NCI-H2227 (cell line): ENCODE data around the gene STK11IP.
"Not testable (repeated sequence)": the region's sequence is repeated elsewhere in the genome, so short reads cannot be mapped to it uniquely, and the experiment has no call there.

Experiments used
- DNase-seq: peaks from one replicate; lab custom pipeline; 2025; ENCODE audit not compliant: unreplicated experiment; lab: John Stamatoyannopoulos, UW

The STK11IP gene

DNA sequence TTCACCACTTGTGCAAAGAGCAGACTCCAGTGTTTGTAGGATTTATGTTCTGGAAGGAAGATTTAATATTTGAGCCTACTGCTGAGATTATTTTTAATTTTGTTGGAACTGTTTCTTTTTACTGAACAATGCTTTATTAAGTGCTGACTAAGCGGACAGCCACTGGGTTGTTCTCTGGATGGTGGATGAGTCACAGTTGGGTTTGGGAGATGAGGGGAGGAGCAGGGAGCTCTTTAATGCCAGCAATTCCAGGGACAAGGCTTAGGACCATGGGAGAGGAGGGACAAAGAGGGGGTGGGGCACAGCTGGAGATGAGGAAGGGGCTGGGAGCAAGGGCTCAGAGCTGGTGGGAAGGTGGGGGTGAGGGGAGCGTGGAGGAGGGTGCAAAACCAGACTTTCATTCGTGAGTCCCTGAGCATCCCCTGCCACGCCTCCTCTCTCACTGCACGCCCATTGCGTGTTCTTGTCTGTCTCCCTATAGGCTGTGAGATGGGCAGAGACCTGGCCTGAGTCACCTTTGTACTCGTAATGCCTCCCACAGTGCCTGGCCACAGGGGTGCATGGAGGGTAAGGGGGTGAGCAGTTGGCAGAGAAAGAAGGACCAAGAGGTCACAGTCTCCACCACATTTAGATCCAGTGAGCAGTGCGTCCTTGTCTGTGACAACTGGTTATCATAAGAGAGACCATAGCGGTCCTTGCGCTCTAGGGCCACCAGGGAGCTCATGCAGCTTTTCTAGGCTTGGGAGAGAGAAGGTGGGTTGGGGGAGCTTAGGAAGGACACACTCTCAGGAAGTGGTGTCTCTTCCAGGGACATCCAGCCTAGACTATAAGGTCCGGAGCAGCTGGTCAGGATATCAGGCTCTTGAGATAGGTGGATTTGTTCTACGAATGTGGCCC is 48.2 kb downstream of the STK11IP start:
- peak; percentile 48 for DNase-seq

DNA sequence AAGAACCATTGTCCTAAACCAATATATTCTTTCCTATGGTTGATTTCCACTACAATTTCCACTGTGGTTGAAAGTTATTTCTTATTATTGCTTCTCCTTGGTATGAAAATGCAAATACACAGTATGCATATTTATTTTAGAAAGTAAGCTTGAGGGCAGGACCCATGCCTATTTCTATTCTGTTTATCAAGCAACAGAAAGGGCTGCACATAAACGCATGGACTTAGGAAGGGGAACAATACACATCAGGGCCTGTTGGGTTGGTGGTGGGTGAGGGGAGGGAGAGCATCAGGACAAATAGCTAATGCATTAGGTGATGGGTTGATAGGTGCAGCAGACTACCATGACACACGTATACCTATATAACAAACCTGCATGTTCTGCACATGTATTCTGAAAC is 50.5 kb downstream of the STK11IP start:
- no peak for DNase-seq

DNA sequence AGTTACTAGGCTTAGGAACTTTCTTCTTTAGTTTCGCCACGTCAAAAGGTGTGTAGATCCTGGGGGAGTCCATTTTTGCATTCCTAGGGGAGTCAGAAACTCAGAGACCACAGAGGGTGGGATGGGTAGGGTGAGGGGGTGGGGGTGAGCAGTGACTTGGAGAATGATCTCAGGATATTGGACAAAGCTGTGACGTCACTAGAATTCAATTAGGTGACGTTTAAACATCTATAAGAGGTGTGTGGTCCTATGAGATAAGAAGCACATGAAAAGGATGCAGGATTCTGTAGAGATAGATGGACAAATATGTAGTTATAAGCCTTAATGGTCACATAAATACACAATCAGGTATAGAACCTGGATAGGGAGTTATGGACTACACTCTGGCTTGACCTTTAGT is 51.3 kb downstream of the STK11IP start:
- DNase-seq: no peak

DNA sequence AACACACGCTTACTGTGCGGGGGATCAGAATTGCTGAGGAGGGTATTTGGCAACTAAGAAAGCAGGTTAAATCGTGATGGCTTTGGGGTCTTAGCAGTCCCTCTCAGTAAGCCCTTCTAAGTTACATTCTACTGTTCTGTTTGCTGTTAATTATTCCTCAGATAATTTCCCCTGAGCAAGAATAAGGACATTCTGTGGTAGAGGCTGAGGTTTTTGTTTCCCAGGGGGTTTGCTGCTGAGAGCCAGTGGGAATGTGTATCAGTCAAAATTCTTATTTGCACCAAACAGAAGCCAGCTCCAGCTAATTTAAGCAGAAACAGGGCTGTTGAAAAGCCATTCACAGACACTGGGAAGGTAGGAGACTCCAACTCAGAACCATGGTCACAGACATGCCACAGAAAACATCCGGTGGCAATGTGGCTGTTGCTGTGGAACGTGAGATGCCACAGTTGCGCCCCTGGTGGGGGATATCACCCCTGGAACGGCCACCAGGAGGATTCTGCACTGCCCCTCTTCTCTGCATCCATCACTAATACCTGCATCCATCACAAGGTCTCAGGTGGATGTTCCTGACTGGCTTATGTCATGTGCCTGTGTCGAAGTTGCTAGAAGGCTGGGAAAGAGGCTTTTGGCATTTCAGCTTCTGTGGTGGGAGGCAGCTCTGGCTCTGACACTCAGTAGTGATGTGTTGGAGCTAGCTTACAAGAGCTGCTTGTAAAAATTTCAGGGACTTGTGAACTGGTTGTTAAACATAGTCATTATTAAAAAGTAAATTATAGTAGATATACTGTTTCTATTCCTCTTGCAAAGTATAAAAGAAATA is 53.0 kb downstream of the STK11IP start:
- DNase-seq: no peak

DNA sequence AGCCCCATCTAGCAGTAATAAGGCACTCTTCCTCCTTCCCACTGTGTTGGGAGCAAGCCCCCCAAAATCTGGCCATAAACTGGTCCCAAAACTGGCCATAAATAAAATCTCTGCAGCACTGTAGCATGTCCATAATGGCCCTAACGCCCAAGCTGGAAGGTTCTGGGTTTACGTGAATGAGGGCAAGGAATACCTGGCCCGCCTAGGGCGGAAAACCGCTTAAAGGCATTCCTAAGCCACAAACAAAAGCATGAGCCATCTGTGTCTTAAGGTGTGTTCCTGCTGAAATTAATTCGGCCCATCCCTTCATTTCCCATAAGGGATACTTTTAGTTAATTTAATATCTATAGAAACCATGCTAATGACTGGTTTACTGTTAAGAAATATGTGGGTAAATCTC is 54.0 kb downstream of the STK11IP start:
- DNase-seq: not testable (repeated sequence)

DNA sequence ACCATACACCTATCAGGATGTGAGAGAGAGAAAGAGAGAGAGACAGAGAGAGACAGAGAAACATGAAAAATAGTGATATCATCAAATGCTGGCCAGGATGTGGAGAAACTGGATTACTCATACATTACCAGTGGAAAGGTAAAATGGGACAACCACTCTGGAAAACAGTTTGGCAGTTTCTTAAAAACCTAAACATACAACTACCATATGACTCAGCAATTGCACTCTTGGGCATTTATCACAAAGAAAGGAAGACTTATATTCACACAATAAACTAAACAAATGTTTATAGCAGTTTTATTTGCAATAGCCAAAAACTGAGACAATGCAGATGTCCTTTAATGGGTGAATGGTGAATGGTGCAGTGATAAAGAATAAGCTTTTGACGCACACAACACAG is 58.9 kb downstream of the STK11IP start:
- DNase-seq: no peak

DNA sequence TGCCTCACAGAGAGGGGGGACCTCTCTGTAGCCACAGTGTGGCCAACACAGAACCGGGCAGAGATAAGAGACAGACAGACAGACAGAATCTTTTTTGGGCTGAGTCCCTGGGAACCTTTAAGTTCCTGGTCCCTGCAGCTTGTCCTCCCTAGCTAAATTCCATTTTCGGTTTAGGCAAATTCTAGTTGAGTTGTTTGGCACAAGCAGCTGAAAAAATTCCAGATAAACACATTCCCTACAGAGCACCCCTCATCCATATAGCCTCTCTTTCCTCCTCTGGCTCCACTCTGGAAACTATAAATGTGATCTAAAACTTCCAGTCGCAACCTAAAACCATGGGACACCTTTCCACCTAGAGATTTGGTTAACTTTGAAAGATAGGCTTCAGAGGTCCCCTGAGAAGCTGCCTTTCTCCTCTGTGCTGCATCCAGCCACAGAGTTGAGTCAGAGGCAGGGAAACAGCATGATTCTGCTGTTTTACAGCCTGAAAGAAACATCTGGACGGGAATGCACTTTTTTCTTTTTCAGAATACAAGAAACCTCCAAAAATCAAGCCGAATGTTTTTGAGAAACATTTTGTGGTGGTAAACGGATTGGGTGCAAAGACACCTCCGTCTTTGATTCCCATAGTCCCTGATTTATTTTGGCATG is 60.7 kb downstream of the STK11IP start:
- DNase-seq: no peak

DNA sequence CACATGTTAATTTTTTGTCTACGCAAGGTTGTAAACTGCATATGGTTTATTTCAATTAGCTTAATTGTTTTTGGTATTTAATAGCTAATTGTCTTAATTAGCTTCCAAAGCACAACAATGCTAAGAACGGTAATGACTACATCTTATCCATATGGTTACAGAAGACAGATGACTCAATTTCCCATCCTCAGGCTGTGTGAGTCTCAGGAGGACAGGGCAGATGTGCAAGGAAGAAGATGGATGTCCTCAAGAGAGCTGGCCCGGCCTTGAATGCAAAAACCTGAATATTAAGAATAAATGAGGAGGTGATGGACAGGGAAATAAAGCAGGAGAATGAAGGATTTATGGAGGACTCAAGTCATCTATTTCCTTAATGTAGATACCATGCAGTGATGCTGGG is 61.2 kb downstream of the STK11IP start:
- DNase-seq: no peak

DNA sequence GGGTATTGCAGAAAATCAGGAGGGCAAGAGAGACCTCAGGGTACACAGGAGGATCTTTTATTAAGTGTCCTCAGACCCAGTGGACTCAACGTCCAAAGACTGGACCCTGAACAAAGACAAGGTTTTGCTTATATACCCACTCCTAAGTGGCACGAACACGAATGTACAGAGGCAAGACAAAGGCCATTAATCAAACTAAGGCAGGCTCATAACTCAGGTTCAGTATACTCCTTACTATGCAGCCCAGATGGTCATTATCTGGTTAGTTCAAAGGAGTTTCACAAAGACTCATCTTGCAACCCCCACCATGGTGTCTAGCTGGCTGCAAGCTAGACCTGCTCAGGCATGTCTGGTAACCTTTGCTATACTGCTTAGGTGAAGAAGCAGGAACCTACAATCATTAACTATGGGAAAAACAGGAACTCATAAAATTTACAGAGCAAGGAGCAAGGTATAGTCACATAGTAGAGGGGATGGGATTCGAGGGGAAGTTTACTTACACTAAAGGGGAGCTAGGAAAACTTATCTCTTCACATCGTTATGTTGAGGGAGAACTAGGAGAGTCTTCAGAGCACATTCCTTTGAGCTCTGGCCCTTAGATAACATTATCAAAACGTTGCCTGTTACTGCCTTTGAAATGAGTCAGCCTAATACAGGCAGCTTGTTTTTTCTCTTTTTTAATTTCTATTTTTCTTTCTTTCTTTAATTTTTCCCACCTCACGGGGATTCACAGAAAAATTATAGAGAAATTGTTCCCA is 63.7 kb downstream of the STK11IP start:
- DNase-seq: peak; percentile 14

DNA sequence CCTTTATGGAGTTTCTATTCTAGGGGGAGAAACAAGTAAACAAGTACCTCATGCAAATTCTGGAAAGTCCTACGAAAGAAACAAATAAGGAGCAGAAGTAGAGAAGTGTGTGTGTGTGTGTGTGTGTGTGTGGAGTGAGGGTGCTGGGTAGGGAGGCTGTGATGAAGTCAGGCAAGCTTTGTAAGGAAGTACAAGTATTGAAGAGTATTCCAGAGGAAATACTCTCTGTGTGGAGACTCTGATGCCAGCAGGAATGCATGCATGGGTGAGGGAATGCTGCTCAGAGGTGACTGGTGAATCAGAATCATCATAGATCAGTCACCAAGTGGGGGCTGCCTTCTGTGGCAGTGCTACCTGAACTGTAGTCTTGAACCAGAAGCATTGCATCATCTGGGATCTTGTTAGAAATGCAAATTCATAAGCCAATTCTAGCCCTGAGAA is 64.3 kb downstream of the STK11IP start:
- DNase-seq: no peak

DNA sequence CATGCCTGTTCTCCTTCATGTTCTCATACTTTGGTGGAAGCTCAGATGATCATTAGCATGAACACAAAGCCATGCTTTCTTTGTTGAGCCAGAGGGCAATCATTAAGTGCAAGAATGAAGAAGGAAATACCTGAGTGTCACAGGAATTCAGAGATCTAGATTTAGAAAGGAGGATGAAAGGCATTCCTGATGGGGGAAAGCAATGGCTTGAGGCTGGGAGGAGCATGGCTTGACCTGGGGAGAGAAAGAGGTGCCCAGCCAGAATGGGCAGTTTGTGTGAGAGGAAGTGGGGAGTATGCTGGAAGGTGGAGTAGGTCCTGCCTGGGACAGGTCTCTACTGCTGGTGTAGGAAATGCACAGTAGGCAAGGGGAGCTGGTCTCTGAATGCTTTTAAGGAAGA is 64.9 kb downstream of the STK11IP start:
- no peak for DNase-seq

DNA sequence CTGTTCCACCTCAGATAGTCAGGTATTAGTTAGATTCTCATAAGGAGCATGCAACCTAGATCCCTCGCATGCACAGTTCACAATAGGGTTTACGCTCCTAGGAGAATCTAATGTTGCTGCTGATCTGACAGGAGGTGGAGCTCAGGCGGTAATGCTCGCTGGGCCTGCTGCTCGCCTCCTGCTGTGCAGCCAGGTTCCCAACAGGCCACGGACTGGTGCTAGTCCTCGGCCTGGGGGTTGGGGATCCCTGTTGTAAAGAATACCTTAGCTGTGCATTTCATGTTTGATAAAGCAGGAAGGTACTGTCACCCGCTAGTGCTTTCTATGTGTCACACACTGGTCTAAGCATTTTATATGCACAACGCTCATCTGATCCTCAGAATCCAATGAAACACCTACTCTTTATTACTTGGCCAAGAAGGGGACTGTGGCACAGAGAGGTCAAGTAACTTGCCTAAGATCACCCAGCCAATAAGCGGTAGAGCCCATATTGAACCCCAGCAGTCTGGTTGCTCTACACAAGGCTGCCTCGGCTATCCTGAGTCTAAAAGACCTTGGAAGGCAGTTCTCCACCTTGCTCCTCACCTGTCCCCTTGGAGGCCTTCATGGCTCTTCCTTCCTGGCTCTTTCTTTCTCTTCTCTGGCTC is 65.6 kb downstream of the STK11IP start:
- DNase-seq: no peak

DNA sequence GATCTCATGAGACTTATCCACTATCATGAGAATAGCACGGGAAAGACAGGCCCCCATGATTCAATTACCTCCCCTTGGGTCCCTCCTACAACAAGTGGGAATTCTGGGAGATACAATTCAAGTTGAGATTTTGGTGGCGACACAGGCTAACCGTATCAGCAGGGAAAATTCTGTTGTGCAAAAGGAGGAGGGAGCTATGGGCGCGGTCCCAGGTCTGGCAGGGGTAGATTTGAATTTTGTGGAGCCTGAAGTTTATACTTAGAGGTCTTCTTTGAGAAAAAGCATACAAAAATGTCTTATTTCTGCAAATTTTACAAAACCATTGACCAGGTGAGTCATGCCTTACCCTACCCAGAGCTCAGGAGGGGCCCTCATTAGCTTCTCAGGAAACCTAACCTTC is 66.4 kb downstream of the STK11IP start:
- no peak for DNase-seq

DNA sequence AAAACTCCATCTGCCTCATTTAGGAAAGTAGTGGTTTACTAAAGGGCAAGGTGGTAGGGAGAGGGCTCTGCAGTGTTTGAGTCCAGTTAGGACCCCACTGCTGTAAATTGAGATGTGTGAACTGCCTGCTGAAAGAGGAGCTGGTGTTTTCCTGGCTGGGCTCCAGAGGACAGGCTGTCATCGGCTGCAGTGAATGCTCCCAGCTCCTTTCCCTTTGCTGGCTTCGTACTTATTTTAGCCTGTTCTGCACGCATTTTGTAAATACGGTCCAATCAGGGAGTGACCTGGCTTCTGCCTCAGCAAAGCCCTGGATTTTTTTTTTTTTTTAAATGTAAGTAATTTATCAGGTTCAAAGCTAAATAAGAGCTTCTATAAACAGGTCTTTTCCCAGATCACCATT is 67.3 kb downstream of the STK11IP start:
- DNase-seq: no peak

DNA sequence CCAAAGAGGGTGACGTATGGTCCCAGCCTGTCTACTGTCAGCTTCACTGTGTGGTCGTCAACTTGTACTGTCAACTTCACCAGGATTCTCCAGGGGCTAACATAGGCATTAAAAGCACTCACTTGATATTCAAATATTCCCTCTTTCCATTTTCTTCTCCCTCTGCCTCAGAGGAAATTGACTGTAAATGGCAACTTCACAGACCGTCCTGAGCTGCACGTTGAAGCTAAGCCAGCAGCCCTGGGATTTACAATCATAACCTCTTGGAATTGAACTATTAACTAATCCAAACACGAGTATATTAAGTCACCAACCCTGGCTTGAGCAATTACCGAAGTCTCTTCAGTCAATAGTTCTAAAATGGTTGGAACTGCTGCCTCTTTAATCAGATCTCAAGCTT is 68.3 kb downstream of the STK11IP start:
- DNase-seq: no peak
